ENCODE data around the gene TBC1D4. TPM values are rescaled to one million over a fixed set of nuclear protein-coding genes. Genes with fewer than 3 reads are reported as not detected.

The TBC1D4 gene
- total RNA-seq, 1 experiment from 2014 or later = 15.5 TPM

- H3K27me3 ChIP-seq (ENCODE audit: control insufficient read depth, insufficient read depth, low read length) = no peaks in the 10 kb centered on the region
- no peak for DNase-seq
- no peak overlapping the region for H3K4me3 ChIP-seq (ENCODE audit: insufficient read depth, low read depth, low read length)
- no peaks in the 10 kb centered on the region for H3K36me3 ChIP-seq (replicated peaks; ENCODE audit: control insufficient read depth, insufficient read depth, low read length)
Observed at GRCh38 chr13:75421133-75421532, 60.8 kb downstream of the TBC1D4 start.

GRCh38 chr13:75419656-75420055, 62.3 kb downstream of the TBC1D4 start:
- H3K4me3 ChIP-seq (ENCODE audit: insufficient read depth, low read depth, low read length) = no peak overlapping the region
- no peaks in the 10 kb centered on the region for H3K27me3 ChIP-seq (ENCODE audit: control insufficient read depth, insufficient read depth, low read length)
- no peak for DNase-seq
- no peaks in the 10 kb centered on the region for H3K36me3 ChIP-seq (replicated peaks; ENCODE audit: control insufficient read depth, insufficient read depth, low read length)

- Histone ChIP-seq H3K4me3 (ENCODE audit: insufficient read depth, low read depth, low read length) (no peak overlapping the region), H3K27me3 (ENCODE audit: control insufficient read depth, insufficient read depth, low read length) (no peaks in the 10 kb centered on the region), H3K36me3 (replicated peaks; ENCODE audit: control insufficient read depth, insufficient read depth, low read length) (no peaks in the 10 kb centered on the region)
- no peak for DNase-seq
Observed at GRCh38 chr13:75418997-75419396, 63.0 kb downstream of the TBC1D4 start.

GRCh38 chr13:75418186-75418843, 63.7 kb downstream of the TBC1D4 start:
- no peak overlapping the region for H3K4me3 ChIP-seq (ENCODE audit: insufficient read depth, low read depth, low read length)

GRCh38 chr13:75417656-75418055, 64.3 kb downstream of the TBC1D4 start:
- no peak for DNase-seq
- no peak overlapping the region for H3K4me3 ChIP-seq (ENCODE audit: insufficient read depth, low read depth, low read length)

More at GRCh38 chr13:75418186-75418843, 63.7 kb downstream of the TBC1D4 start:
- Histone ChIP-seq H3K27me3 (ENCODE audit: control insufficient read depth, insufficient read depth, low read length) (no peaks in the 10 kb centered on the region), H3K36me3 (replicated peaks; ENCODE audit: control insufficient read depth, insufficient read depth, low read length) (no peaks in the 10 kb centered on the region)
- no peak for DNase-seq

GRCh38 chr13:75417012-75417384, 65.0 kb downstream of the TBC1D4 start:
- no peaks in the 10 kb centered on the region for H3K27me3 ChIP-seq (ENCODE audit: control insufficient read depth, insufficient read depth, low read length)
- H3K36me3 ChIP-seq (replicated peaks; ENCODE audit: control insufficient read depth, insufficient read depth, low read length) = no peaks in the 10 kb centered on the region
- no peak overlapping the region for H3K4me3 ChIP-seq (ENCODE audit: insufficient read depth, low read depth, low read length)
- DNase-seq = no peak

More at GRCh38 chr13:75417656-75418055, 64.3 kb downstream of the TBC1D4 start:
- no peaks in the 10 kb centered on the region for H3K27me3 ChIP-seq (ENCODE audit: control insufficient read depth, insufficient read depth, low read length)
- no peaks in the 10 kb centered on the region for H3K36me3 ChIP-seq (replicated peaks; ENCODE audit: control insufficient read depth, insufficient read depth, low read length)

- Histone ChIP-seq H3K27me3 (ENCODE audit: control insufficient read depth, insufficient read depth, low read length) (no peaks in the 10 kb centered on the region), H3K36me3 (replicated peaks; ENCODE audit: control insufficient read depth, insufficient read depth, low read length) (no peaks in the 10 kb centered on the region), H3K4me3 (ENCODE audit: insufficient read depth, low read depth, low read length) (no peak overlapping the region)
- peak; percentile 17 for DNase-seq
Observed at GRCh38 chr13:75416327-75417011, 65.5 kb downstream of the TBC1D4 start.

GRCh38 chr13:75415694-75416093, 66.3 kb downstream of the TBC1D4 start:
- no peaks in the 10 kb centered on the region for H3K36me3 ChIP-seq (replicated peaks; ENCODE audit: control insufficient read depth, insufficient read depth, low read length)
- H3K4me3 ChIP-seq (ENCODE audit: insufficient read depth, low read depth, low read length) = no peak overlapping the region
- no peaks in the 10 kb centered on the region for H3K27me3 ChIP-seq (ENCODE audit: control insufficient read depth, insufficient read depth, low read length)
- DNase-seq = no peak

- Histone ChIP-seq H3K36me3 (replicated peaks; ENCODE audit: control insufficient read depth, insufficient read depth, low read length) (no peaks in the 10 kb centered on the region), H3K27me3 (ENCODE audit: control insufficient read depth, insufficient read depth, low read length) (no peaks in the 10 kb centered on the region), H3K4me3 (ENCODE audit: insufficient read depth, low read depth, low read length) (no peak overlapping the region)
- no peak for DNase-seq
Observed at GRCh38 chr13:75415171-75415570, 66.8 kb downstream of the TBC1D4 start.

- H3K36me3 ChIP-seq (replicated peaks; ENCODE audit: control insufficient read depth, insufficient read depth, low read length) = no peaks in the 10 kb centered on the region
- DNase-seq = no peak
- no peak overlapping the region for H3K4me3 ChIP-seq (ENCODE audit: insufficient read depth, low read depth, low read length)
- H3K27me3 ChIP-seq (ENCODE audit: control insufficient read depth, insufficient read depth, low read length) = no peaks in the 10 kb centered on the region
Observed at GRCh38 chr13:75414036-75414827, 67.7 kb downstream of the TBC1D4 start.

- no peaks in the 10 kb centered on the region for H3K27me3 ChIP-seq (ENCODE audit: control insufficient read depth, insufficient read depth, low read length)
- H3K36me3 ChIP-seq (replicated peaks; ENCODE audit: control insufficient read depth, insufficient read depth, low read length) = no peaks in the 10 kb centered on the region
- H3K4me3 ChIP-seq (ENCODE audit: insufficient read depth, low read depth, low read length) = no peak overlapping the region
- DNase-seq = no peak
Observed at GRCh38 chr13:75411924-75412537, 69.9 kb downstream of the TBC1D4 start.

- Histone ChIP-seq H3K27me3 (ENCODE audit: control insufficient read depth, insufficient read depth, low read length) (no peaks in the 10 kb centered on the region), H3K4me3 (ENCODE audit: insufficient read depth, low read depth, low read length) (no peak overlapping the region), H3K36me3 (replicated peaks; ENCODE audit: control insufficient read depth, insufficient read depth, low read length) (no peaks in the 10 kb centered on the region)
- peak; percentile 15 for DNase-seq
Observed at GRCh38 chr13:75410207-75410606, 71.8 kb downstream of the TBC1D4 start.

- H3K36me3 ChIP-seq (replicated peaks; ENCODE audit: control insufficient read depth, insufficient read depth, low read length) = no peaks in the 10 kb centered on the region
- no peak overlapping the region for H3K4me3 ChIP-seq (ENCODE audit: insufficient read depth, low read depth, low read length)
- H3K27me3 ChIP-seq (ENCODE audit: control insufficient read depth, insufficient read depth, low read length) = no peaks in the 10 kb centered on the region
- no peak for DNase-seq
Observed at GRCh38 chr13:75407998-75408397, 74.0 kb downstream of the TBC1D4 start.

GRCh38 chr13:75407473-75407872, 74.5 kb downstream of the TBC1D4 start:
- Histone ChIP-seq H3K4me3 (ENCODE audit: insufficient read depth, low read depth, low read length) (no peak overlapping the region), H3K36me3 (replicated peaks; ENCODE audit: control insufficient read depth, insufficient read depth, low read length) (no peaks in the 10 kb centered on the region), H3K27me3 (ENCODE audit: control insufficient read depth, insufficient read depth, low read length) (no peaks in the 10 kb centered on the region)
- no peak for DNase-seq

All from H7 (cell line).